Activated T-cell treated with anti-CD3 and anti-CD28 coated beads, Interleukin-2, amount 50 U/mL, for 24 hours (primary cell): ENCODE data around the gene MALAT1.

ENCODE experiments used
- DNase-seq: peaks from one replicate; pipeline ENCODE4 v3.0.0-alpha.2; 2020
- H3K27ac Mint-ChIP-seq: 2 replicates; pipeline ENCODE4 v1.8.0; 2020; ENCODE audit warnings: mild to moderate bottlenecking, mixed read lengths
- H3K27me3 Mint-ChIP-seq: 2 replicates; pipeline ENCODE4 v1.8.0; 2020; ENCODE audit warnings: mixed read lengths
- H3K36me3 Mint-ChIP-seq: 2 replicates; pipeline ENCODE4 v1.8.0; 2020; ENCODE audit warnings: low read depth, mixed read lengths
- H3K4me1 Mint-ChIP-seq: 2 replicates; pipeline ENCODE4 v1.8.0; 2020; ENCODE audit warnings: low read depth, mixed read lengths
- H3K4me3 Mint-ChIP-seq: 2 replicates; pipeline ENCODE4 v1.8.0; 2020; ENCODE audit warnings: mild to moderate bottlenecking, moderate library complexity, mixed read lengths
- H3K9me3 Mint-ChIP-seq: 2 replicates; pipeline ENCODE4 v1.8.0; 2020; ENCODE audit warnings: mixed read lengths

The MALAT1 gene

GRCh38 chr11:65489035-65489705 is 9.7 kb upstream of the MALAT1 start:
- peak overlapping the region; percentile 56 for H3K27ac Mint-ChIP-seq

GRCh38 chr11:65489706-65490320 is 9.0 kb upstream of the MALAT1 start:
- Mint-ChIP-seq H3K36me3 (no peaks in the 10 kb centered on the region), H3K27me3 (no peaks in the 10 kb centered on the region), H3K4me3 (no peak overlapping the region), H3K27ac (no peak overlapping the region), H3K9me3 (no peaks in the 10 kb centered on the region), H3K4me1 (peaks cover 71% of the 10 kb centered on the region)
- DNase-seq, result no peak

More at GRCh38 chr11:65489035-65489705, 9.7 kb upstream of the MALAT1 start:
- Mint-ChIP-seq H3K27me3 (no peaks in the 10 kb centered on the region), H3K9me3 (no peaks in the 10 kb centered on the region), H3K36me3 (no peaks in the 10 kb centered on the region), H3K4me1 (peaks cover 67% of the 10 kb centered on the region), H3K4me3 (no peak overlapping the region)
- no peak for DNase-seq

- H3K4me3 Mint-ChIP-seq, result no peak overlapping the region
- H3K27ac Mint-ChIP-seq, result peak overlapping the region; percentile 94
- H3K4me1 Mint-ChIP-seq, result peaks cover 74% of the 10 kb centered on the region
- no peaks in the 10 kb centered on the region for H3K9me3 Mint-ChIP-seq
- H3K36me3 Mint-ChIP-seq, result no peaks in the 10 kb centered on the region
- DNase-seq, result no peak
- no peaks in the 10 kb centered on the region for H3K27me3 Mint-ChIP-seq
Measured at GRCh38 chr11:65491163-65491465, 7.7 kb upstream of the MALAT1 start.

GRCh38 chr11:65491614-65492386 is 7.0 kb upstream of the MALAT1 start:
- H3K27ac Mint-ChIP-seq, result peak overlapping the region; percentile 94
- no peaks in the 10 kb centered on the region for H3K27me3 Mint-ChIP-seq
- no peaks in the 10 kb centered on the region for H3K36me3 Mint-ChIP-seq
- no peaks in the 10 kb centered on the region for H3K9me3 Mint-ChIP-seq
- H3K4me1 Mint-ChIP-seq, result peaks cover 80% of the 10 kb centered on the region
- DNase-seq, result no peak
- no peak overlapping the region for H3K4me3 Mint-ChIP-seq

- no peaks in the 10 kb centered on the region for H3K27me3 Mint-ChIP-seq
- no peak for DNase-seq
- H3K27ac Mint-ChIP-seq, result peak overlapping the region; percentile 94
- no peaks in the 10 kb centered on the region for H3K36me3 Mint-ChIP-seq
- H3K9me3 Mint-ChIP-seq, result no peaks in the 10 kb centered on the region
- H3K4me3 Mint-ChIP-seq, result peak overlapping the region; percentile 65
- H3K4me1 Mint-ChIP-seq, result peaks cover 80% of the 10 kb centered on the region
Measured at GRCh38 chr11:65492387-65492636, 6.5 kb upstream of the MALAT1 start.

- Mint-ChIP-seq H3K36me3 (peaks cover 2% of the 10 kb centered on the region), H3K4me1 (peaks cover 76% of the 10 kb centered on the region), H3K4me3 (peak overlapping the region; percentile 65), H3K9me3 (no peaks in the 10 kb centered on the region), H3K27me3 (no peaks in the 10 kb centered on the region), H3K27ac (peak overlapping the region; percentile 94)
- no peak for DNase-seq
Measured at GRCh38 chr11:65492637-65493366, 6.0 kb upstream of the MALAT1 start.

GRCh38 chr11:65493367-65494176 is 5.3 kb upstream of the MALAT1 start:
- Mint-ChIP-seq H3K4me1 (peaks cover 69% of the 10 kb centered on the region), H3K4me3 (peak overlapping the region; percentile 65), H3K27me3 (no peaks in the 10 kb centered on the region), H3K36me3 (peaks cover 8% of the 10 kb centered on the region), H3K9me3 (no peaks in the 10 kb centered on the region), H3K27ac (peak overlapping the region; percentile 94)
- no peak for DNase-seq

GRCh38 chr11:65496304-65497140 is 2.3 kb upstream of the MALAT1 start:
- DNase-seq, result peak; percentile 59
- H3K27me3 Mint-ChIP-seq, result no peaks in the 10 kb centered on the region

GRCh38 chr11:65497141-65498041 is 1.5 kb upstream of the MALAT1 start:
- peak; percentile 99 for DNase-seq
- no peaks in the 10 kb centered on the region for H3K27me3 Mint-ChIP-seq
- no peaks in the 10 kb centered on the region for H3K9me3 Mint-ChIP-seq
- peaks cover 8% of the 10 kb centered on the region for H3K36me3 Mint-ChIP-seq
- no peak overlapping the region for H3K4me3 Mint-ChIP-seq
- H3K4me1 Mint-ChIP-seq, result peaks cover 47% of the 10 kb centered on the region
- no peak overlapping the region for H3K27ac Mint-ChIP-seq

More at GRCh38 chr11:65496304-65497140, 2.3 kb upstream of the MALAT1 start:
- Mint-ChIP-seq H3K4me1 (peaks cover 56% of the 10 kb centered on the region), H3K9me3 (no peaks in the 10 kb centered on the region), H3K27ac (no peak overlapping the region), H3K36me3 (peaks cover 8% of the 10 kb centered on the region), H3K4me3 (no peak overlapping the region)

- DNase-seq, result peak; percentile 80
- no peak overlapping the region for H3K4me3 Mint-ChIP-seq
- H3K27me3 Mint-ChIP-seq, result no peaks in the 10 kb centered on the region
- H3K4me1 Mint-ChIP-seq, result peaks cover 40% of the 10 kb centered on the region
- H3K36me3 Mint-ChIP-seq, result peaks cover 8% of the 10 kb centered on the region
- no peak overlapping the region for H3K27ac Mint-ChIP-seq
- no peaks in the 10 kb centered on the region for H3K9me3 Mint-ChIP-seq
Measured at GRCh38 chr11:65498042-65498726, 661 bp upstream of the MALAT1 start.

- H3K4me3 Mint-ChIP-seq, result no peak overlapping the region
- H3K36me3 Mint-ChIP-seq, result peaks cover 8% of the 10 kb centered on the region
- no peak for DNase-seq
- peaks cover 37% of the 10 kb centered on the region for H3K4me1 Mint-ChIP-seq
- H3K9me3 Mint-ChIP-seq, result no peaks in the 10 kb centered on the region
- no peak overlapping the region for H3K27ac Mint-ChIP-seq
- no peaks in the 10 kb centered on the region for H3K27me3 Mint-ChIP-seq
Measured at GRCh38 chr11:65498727-65498976, 193 bp upstream of the MALAT1 start.

- no peaks in the 10 kb centered on the region for H3K27me3 Mint-ChIP-seq
- no peak for DNase-seq
- no peak overlapping the region for H3K4me3 Mint-ChIP-seq
- no peaks in the 10 kb centered on the region for H3K9me3 Mint-ChIP-seq
- H3K36me3 Mint-ChIP-seq, result peaks cover 8% of the 10 kb centered on the region
- H3K4me1 Mint-ChIP-seq, result peaks cover 35% of the 10 kb centered on the region
- no peak overlapping the region for H3K27ac Mint-ChIP-seq
Measured at GRCh38 chr11:65499713-65500386, 1.0 kb downstream of the MALAT1 start.
